Measurements from ENCODE around the gene FBXO40. TPM values are rescaled to one million over a fixed set of nuclear protein-coding genes. Genes with fewer than 3 reads are reported as not detected.

The FBXO40 gene
- total RNA-seq, 4 donors from 2014 or later, result not detected

GRCh38 chr3:121658716-121659435 lies 65.7 kb downstream of the FBXO40 start:
- peak overlapping the region in 2 of 4 donors; percentile 4 to 41 for H3K4me3 ChIP-seq
- whole genome bisulfite sequencing, 2 donors, result 59 to 71% methylated on average over 6 of the region's 6 CpGs

GRCh38 chr3:121659586-121659985 lies 66.4 kb downstream of the FBXO40 start:
- H3K9me3 ChIP-seq, result no peaks in the 10 kb centered on the region
- peak overlapping the region in 2 of 4 donors; percentile 41 to 50 for H3K4me3 ChIP-seq
- TF ChIP-seq EP300 (IDR thresholded peaks at IDR 0.05) (peak in 1 of 2 donors; percentile 6), POLR2A (IDR thresholded peaks at IDR 0.05) (no peak)
- H3K27ac ChIP-seq, result peak overlapping the region in 2 of 4 donors; percentile 65 to 85
- WGBS, 2 donors, result 94 to 96% methylated on average over 3 of the region's 3 CpGs
- no peaks in the 10 kb centered on the region for H3K27me3 ChIP-seq
- peaks cover 0 to 30% (median 4%) of the 10 kb centered on the region in 3 donors for H3K36me3 ChIP-seq
- H3K4me1 ChIP-seq, result peaks cover 0 to 10% (median 0%) of the 10 kb centered on the region in 4 donors
- no peak for DNase-seq (ENCODE audit: low spot score in 2 of 2)

More at GRCh38 chr3:121658716-121659435, 65.7 kb downstream of the FBXO40 start:
- no peak for DNase-seq (ENCODE audit: low spot score in 2 of 2)
- Histone ChIP-seq H3K27ac (no peak overlapping the region), H3K4me1 (peaks cover 0 to 10% (median 0%) of the 10 kb centered on the region in 4 donors), H3K27me3 (no peaks in the 10 kb centered on the region), H3K36me3 (peaks cover 0 to 23% (median 4%) of the 10 kb centered on the region in 3 donors), H3K9me3 (no peaks in the 10 kb centered on the region)
- TF ChIP-seq CTCF (IDR thresholded peaks at IDR 0.05) (no peak), EP300 (IDR thresholded peaks at IDR 0.05) (no peak), POLR2A (IDR thresholded peaks at IDR 0.05) (no peak)

- TF ChIP-seq EP300 (IDR thresholded peaks at IDR 0.05) (peak in 1 of 2 donors; percentile 66), CTCF (IDR thresholded peaks at IDR 0.05) (no peak), POLR2A (IDR thresholded peaks at IDR 0.05) (peak in 1 of 2 donors; percentile 30)
Measured at GRCh38 chr3:121660356-121661171, 67.4 kb downstream of the FBXO40 start, which contains the start of gene HCLS1. HCLS1 (minus strand) TSS chr3:121660903; CDS start chr3:121658347, 2,556 bp downstream.

GRCh38 chr3:121661376-121661775 lies 68.2 kb downstream of the FBXO40 start:
- 85 to 86% methylated on average over 6 of the region's 6 CpGs for WGBS, 2 donors
- no peak overlapping the region for H3K4me3 ChIP-seq
- peaks cover 0 to 48% (median 4%) of the 10 kb centered on the region in 3 donors for H3K36me3 ChIP-seq
- no peak for TF ChIP-seq EP300 (IDR thresholded peaks at IDR 0.05)
- TF ChIP-seq POLR2A (IDR thresholded peaks at IDR 0.05), result no peak
- TF ChIP-seq CTCF (IDR thresholded peaks at IDR 0.05), result no peak
- peak overlapping the region in 3 of 4 donors; percentile 41 to 85 (median 65) for H3K27ac ChIP-seq
- H3K4me1 ChIP-seq, result peaks cover 0 to 10% (median 0%) of the 10 kb centered on the region in 4 donors
- H3K27me3 ChIP-seq, result no peaks in the 10 kb centered on the region
- no peaks in the 10 kb centered on the region for H3K9me3 ChIP-seq
- no peak for DNase-seq (ENCODE audit: low spot score in 2 of 2)

More at GRCh38 chr3:121660356-121661171, 67.4 kb downstream of the FBXO40 start, which contains the start of gene HCLS1:
- Histone ChIP-seq H3K4me1 (peaks cover 0 to 10% (median 0%) of the 10 kb centered on the region in 4 donors), H3K36me3 (peaks cover 0 to 40% (median 4%) of the 10 kb centered on the region in 3 donors), H3K9me3 (no peaks in the 10 kb centered on the region), H3K27ac (peak within 1 kb of the TSS in 3 of 4 donors; percentile 65 to 85 (median 71)), H3K27me3 (no peaks in the 10 kb centered on the region), H3K4me3 (peak within 1 kb of the TSS in 3 of 4 donors; percentile 7 to 50 (median 41))
- peak; percentile 19 to 41 for DNase-seq (ENCODE audit: low spot score in 2 of 2)
- WGBS, 2 donors, result 64 to 72% methylated on average over 9 of the region's 9 CpGs

- H3K9me3 ChIP-seq, result no peaks in the 10 kb centered on the region
- peaks cover 0 to 62% (median 14%) of the 10 kb centered on the region in 3 donors for H3K36me3 ChIP-seq
- H3K4me3 ChIP-seq, result no peak overlapping the region
- H3K4me1 ChIP-seq, result peaks cover 0 to 10% (median 0%) of the 10 kb centered on the region in 4 donors
- TF ChIP-seq EP300 (IDR thresholded peaks at IDR 0.05), result no peak
- TF ChIP-seq POLR2A (IDR thresholded peaks at IDR 0.05), result no peak
- no peak for TF ChIP-seq CTCF (IDR thresholded peaks at IDR 0.05)
- no peak for DNase-seq (ENCODE audit: low spot score in 2 of 2)
- no peaks in the 10 kb centered on the region for H3K27me3 ChIP-seq
- H3K27ac ChIP-seq, result no peak overlapping the region
Measured at GRCh38 chr3:121662742-121663141, 69.6 kb downstream of the FBXO40 start.
